H9 (cell line): ENCODE measurements around the gene PNMA6F. TPM values are rescaled to one million over a fixed set of nuclear protein-coding genes. Genes with fewer than 3 reads are reported as not detected.
"Not testable (repeated sequence)": the region's sequence is repeated elsewhere in the genome, so short reads cannot be mapped to it uniquely, and the experiment has no call there.

Experiments used
- DNase-seq: peaks from one replicate; pipeline ENCODE4 v3.0.0-alpha.2; 2017
- H2AFZ ChIP-seq: one replicate; pipeline ENCODE4 v1.6.1; 2013; ENCODE audit warnings: mild to moderate bottlenecking, low read length, control low read depth, moderate library complexity
- H2AK5ac ChIP-seq: 2 replicates; pipeline ENCODE4 v1.6.1; 2013; ENCODE audit warnings: low read length, control low read depth, mixed read lengths; ENCODE audit not compliant: insufficient read length
- H2BK120ac ChIP-seq: one replicate; pipeline ENCODE4 v1.6.1; 2013; ENCODE audit warnings: low read depth, mild to moderate bottlenecking, low read length, control low read depth, inconsistent platforms; ENCODE audit not compliant: poor library complexity, severe bottlenecking
- H2BK12ac ChIP-seq: 2 replicates; pipeline ENCODE4 v1.6.1; 2013; ENCODE audit warnings: low read length, control low read depth, mixed read lengths, low read depth; ENCODE audit not compliant: insufficient read length
- H2BK15ac ChIP-seq: 2 replicates; pipeline ENCODE4 v1.6.1; 2013; ENCODE audit warnings: low read depth, low read length, control low read depth
- H2BK20ac ChIP-seq: one replicate; pipeline ENCODE4 v1.6.1; 2013; ENCODE audit warnings: low read depth, mild to moderate bottlenecking, low read length, control low read depth, inconsistent platforms; ENCODE audit not compliant: poor library complexity, severe bottlenecking
- H2BK5ac ChIP-seq: 2 replicates; pipeline ENCODE4 v1.6.1; 2013; ENCODE audit warnings: low read length, control low read depth, mixed read lengths; ENCODE audit not compliant: insufficient read length
- H3K14ac ChIP-seq: 2 replicates; pipeline ENCODE4 v1.6.1; 2013; ENCODE audit warnings: low read length, control low read depth; ENCODE audit not compliant: insufficient read depth
- H3K18ac ChIP-seq: 2 replicates; pipeline ENCODE4 v1.6.1; 2013; ENCODE audit warnings: low read depth, mild to moderate bottlenecking, mixed read lengths, low read length, control low read depth; ENCODE audit not compliant: insufficient read length
- H3K23ac ChIP-seq: 2 replicates; pipeline ENCODE4 v1.6.1; 2013; ENCODE audit warnings: low read length, control low read depth, mixed read lengths, low read depth; ENCODE audit not compliant: insufficient read length
- H3K23me2 ChIP-seq: 2 replicates; pipeline ENCODE4 v1.6.1; 2013; ENCODE audit warnings: low read depth, mild to moderate bottlenecking, mixed read lengths, low read length, control low read depth; ENCODE audit not compliant: insufficient read length, poor library complexity, severe bottlenecking
- H3K27ac ChIP-seq: 2 replicates; pipeline ENCODE4 v1.5.1; 2013; ENCODE audit warnings: low read length, control low read depth, mixed read lengths, low read depth; ENCODE audit not compliant: insufficient read length
- H3K27me3 ChIP-seq: 2 replicates; pipeline ENCODE4 v1.6.1; 2013; ENCODE audit warnings: low read length, control low read depth, inconsistent platforms; ENCODE audit not compliant: insufficient read depth
- H3K4ac ChIP-seq: 2 replicates; pipeline ENCODE4 v1.6.1; 2013; ENCODE audit warnings: low read depth, mild to moderate bottlenecking, control low read depth, inconsistent platforms, low read length, moderate library complexity
- H3K4me1 ChIP-seq: 2 replicates; pipeline ENCODE4 v1.6.1; 2013; ENCODE audit warnings: low read length, control low read depth, inconsistent platforms; ENCODE audit not compliant: insufficient read depth
- H3K4me2 ChIP-seq: 2 replicates; pipeline ENCODE4 v1.6.1; 2013; ENCODE audit warnings: low read length, control low read depth, mixed read lengths; ENCODE audit not compliant: insufficient read length, insufficient read depth
- H3K56ac ChIP-seq: 2 replicates; pipeline ENCODE4 v1.6.1; 2013; ENCODE audit warnings: low read depth, mild to moderate bottlenecking, mixed read lengths, low read length, control low read depth; ENCODE audit not compliant: insufficient read length
- H3K79me1 ChIP-seq: 2 replicates; pipeline ENCODE4 v1.6.1; 2013; ENCODE audit warnings: low read depth, mild to moderate bottlenecking, moderate library complexity, low read length, control low read depth, inconsistent platforms; ENCODE audit not compliant: insufficient read depth, poor library complexity, severe bottlenecking
- H3K79me2 ChIP-seq: 2 replicates; pipeline ENCODE4 v1.6.1; 2013; ENCODE audit warnings: low read length, control low read depth, inconsistent platforms; ENCODE audit not compliant: insufficient read depth
- H3K9ac ChIP-seq: 2 replicates; pipeline ENCODE4 v1.6.1; 2013; ENCODE audit warnings: low read length, control low read depth, mixed read lengths; ENCODE audit not compliant: insufficient read length; ENCODE audit errors: extremely low read depth
- H3K9me3 ChIP-seq: one replicate; pipeline ENCODE4 v1.6.1; 2013; ENCODE audit warnings: low read depth, low read length, inconsistent platforms; ENCODE audit not compliant: control insufficient read depth
- H3T11ph ChIP-seq: one replicate; pipeline ENCODE4 v1.6.1; 2013; ENCODE audit warnings: mild to moderate bottlenecking, low read length, control low read depth, inconsistent platforms
- H4K20me1 ChIP-seq: one replicate; pipeline ENCODE4 v1.6.1; 2013; ENCODE audit not compliant: control insufficient read depth, insufficient read length, insufficient read depth
- H4K5ac ChIP-seq: 2 replicates; pipeline ENCODE4 v1.6.1; 2013; ENCODE audit warnings: low read depth, mild to moderate bottlenecking, mixed read lengths, low read length, control low read depth; ENCODE audit not compliant: insufficient read length
- H4K8ac ChIP-seq: replicated peaks from 2 replicates; pipeline ENCODE4 v1.6.1; 2013; ENCODE audit warnings: low read length, control low read depth, mixed read lengths, low read depth; ENCODE audit not compliant: insufficient read length
- H4K91ac ChIP-seq: 2 replicates; pipeline ENCODE4 v1.6.1; 2013; ENCODE audit warnings: low read depth, mild to moderate bottlenecking, moderate library complexity, mixed read lengths, low read length, control low read depth; ENCODE audit not compliant: insufficient read length
- H3K27ac Mint-ChIP-seq, 3 experiments: 2 replicates in 2 of 3; 3 replicates in 1 of 3; pipeline ENCODE4 v1.8.0; 2020 to 2021; ENCODE audit warnings: mixed read lengths in 3 of 3, mild to moderate bottlenecking in 1 of 3, moderate library complexity in 1 of 3
- H3K27me3 Mint-ChIP-seq: 2 replicates; pipeline ENCODE4 v1.8.0; 2021; ENCODE audit warnings: low read depth, mild to moderate bottlenecking, moderate library complexity, mixed read lengths
- H3K36me3 Mint-ChIP-seq, 3 experiments: 2 replicates in 2 of 3; 3 replicates in 1 of 3; pipeline ENCODE4 v1.8.0; 2020 to 2021; ENCODE audit warnings: low read depth in 3 of 3, mixed read lengths in 3 of 3; ENCODE audit not compliant: insufficient read depth in 1 of 3
- H3K4me1 Mint-ChIP-seq, 2 experiments: 2 replicates each; pipeline ENCODE4 v1.8.0; 2020; ENCODE audit warnings: mixed read lengths in 2 of 2
- H3K4me3 Mint-ChIP-seq, 2 experiments: 2 replicates in 1 of 2; 3 replicates in 1 of 2; pipeline ENCODE4 v1.8.0; 2020 to 2021; ENCODE audit warnings: mild to moderate bottlenecking in 2 of 2, mixed read lengths in 2 of 2, moderate library complexity in 1 of 2
- H3K9me3 Mint-ChIP-seq, 2 experiments: 2 replicates in 1 of 2; 3 replicates in 1 of 2; pipeline ENCODE4 v1.8.0; 2020; ENCODE audit warnings: mild to moderate bottlenecking in 2 of 2, mixed read lengths in 2 of 2, moderate library complexity in 1 of 2
- WGBS: extraction: QIAGEN DNeasy Blood & Tissue Kit; methylation state at CpG from one replicate; pipeline ENCODE4 v1.1.7; 2013; ENCODE audit warnings: missing lambda C conversion rate, low lambda C conversion rate, mixed read lengths; ENCODE audit not compliant: insufficient read length; ENCODE audit errors: extremely low coverage; 5-methylcytosine and 5-hydroxymethylcytosine counted together
- total RNA-seq: library from RNA; stranded (reverse); gene quantifications from 2 replicates; pipeline ENCODE4 v1.2.1, GENCODE V29; 2021

The PNMA6F gene
- total RNA-seq, 1 experiment from 2014 or later: not detected

- not testable (repeated sequence) for H4K20me1 ChIP-seq, H4K8ac ChIP-seq, H4K5ac ChIP-seq, H2AK5ac ChIP-seq, H3T11ph ChIP-seq, H3K14ac ChIP-seq, H3K9ac ChIP-seq, H2BK20ac ChIP-seq, H3K23me2 ChIP-seq, H3K9me3 Mint-ChIP-seq, H3K27me3 Mint-ChIP-seq, H3K27ac Mint-ChIP-seq, H3K18ac ChIP-seq, H3K36me3 Mint-ChIP-seq, H3K79me1 ChIP-seq, H3K27ac ChIP-seq, DNase-seq, H3K4ac ChIP-seq, H3K4me2 ChIP-seq, H3K4me1 ChIP-seq, H3K9me3 ChIP-seq, H4K91ac ChIP-seq, H2BK5ac ChIP-seq, H3K79me2 ChIP-seq, H2BK15ac ChIP-seq, H2BK120ac ChIP-seq, H3K27me3 ChIP-seq, H3K23ac ChIP-seq, H3K56ac ChIP-seq, H3K4me3 Mint-ChIP-seq, H2AFZ ChIP-seq, H2BK12ac ChIP-seq, H3K4me1 Mint-ChIP-seq
- WGBS: no CpG with 5 or more reads among the region's 19 CpGs
Observed at GRCh38 chrX:153272070-153272469, 49.5 kb downstream of the PNMA6F start.

Other genes with a start within 250 kb of the PNMA6F start
- 7.7 and 8.0 TPM in 2 replicates for gene PNMA6A, start 249.3 kb downstream of the PNMA6F start, total RNA-seq
- not detected in 2 replicates for gene MAGEA1, start 142.5 kb downstream of the PNMA6F start, total RNA-seq
- 11.8 and 12.1 TPM in 2 replicates for gene ZNF275, start 12.4 kb upstream of the PNMA6F start, total RNA-seq
- not detected in 2 replicates for gene PNMA6E, start 79.6 kb upstream of the PNMA6F start, total RNA-seq
- gene ZFP92, start 89.7 kb upstream of the PNMA6F start, total RNA-seq: 0.66 and 0.68 TPM in 2 replicates
- 1.1 and 1.3 TPM in 2 replicates for gene TREX2, start 124.3 kb upstream of the PNMA6F start, total RNA-seq
- 43.1 and 45.3 TPM in 2 replicates for gene HAUS7, start 148.8 kb upstream of the PNMA6F start, total RNA-seq
- 1.2 and 1.5 TPM in 2 replicates for gene BGN, start 173.2 kb upstream of the PNMA6F start, total RNA-seq
- gene ATP2B3, start 195.9 kb upstream of the PNMA6F start, total RNA-seq: 0.35 TPM in 2 replicates